K562 (cell line): ENCODE data around the gene MTSS2. TPM values are rescaled to one million over a fixed set of nuclear protein-coding genes. Genes with fewer than 3 reads are reported as not detected.
A peak's percentile ranks its signal among the peaks of the same experiment; 100 is the strongest.

Experiments used
- ATAC-seq: fragments of 200-7000 bp; cut with Tn5 transposase; 3 replicates; pipeline ENCODE4 v1.9.1; 2020; ENCODE audit warnings: moderate library complexity
- BruUV-seq: library from RNA; stranded (reverse); fragments of 400-500 nt; replicated peaks from 2 replicates; lab custom pipeline; 2021; lab: Mats Ljungman, UMichigan
- CTCF ChIA-PET: fragments of 300-600 bp; formaldehyde crosslinking; extraction: SDS; loops from one replicate; lab custom pipeline; 2021; ENCODE audit warnings: low intra/inter-chr PET ratio; lab: Yijun Ruan, JAX
- POLR2A ChIA-PET: fragments of 300-600, 350-650 bp; sonication (Branson Sonifier 250); formaldehyde crosslinking; extraction: SDS; loops from one replicate; lab custom pipeline; 2021; ENCODE audit warnings: antibody characterized with exemption, inconsistent platforms; lab: Yijun Ruan, JAX
- DNase-seq, 4 experiments: peaks; one replicate each; pipeline versions ENCODE4 v3.0.0 to v3.0.0-alpha.2; 2011 to 2018; ENCODE audit warnings: low spot score in 3 of 4, mixed read lengths in 3 of 4; ENCODE audit errors: extremely low read depth in 1 of 4
- FAIRE-seq: peaks from 2 replicates; lab custom pipeline; 2011; peaks lifted over from hg19 to GRCh38; lab: Jason Lieb, UNC
- H2AFZ ChIP-seq: 2 replicates; pipeline ENCODE4 v1.6.0; 2011; ENCODE audit warnings: low read depth, low read length, control low read depth, inconsistent platforms
- H3K27ac ChIP-seq: fragments of 200-600 bp; 3 replicates; pipeline ENCODE4 v1.8.0; 2011; ENCODE audit warnings: low read depth, mild to moderate bottlenecking, control low read depth, inconsistent platforms, low read length, moderate library complexity, mixed read lengths; ENCODE audit errors: extremely low read depth
- H3K27me3 ChIP-seq, 2 experiments: fragments of 300-600 bp in 1 of 2; 2 replicates in 1 of 2; 3 replicates in 1 of 2; pipeline versions ENCODE4 v1.6.0 to v1.8.0; 2011; ENCODE audit warnings: inconsistent platforms in 2 of 2, low read length in 2 of 2, mild to moderate bottlenecking in 1 of 2, mixed read lengths in 1 of 2, moderate library complexity in 1 of 2; ENCODE audit not compliant: control insufficient read depth in 2 of 2, insufficient read depth in 2 of 2
- H3K36me3 ChIP-seq: fragments of 300-600 bp; 3 replicates; pipeline ENCODE4 v1.8.0; 2011; ENCODE audit warnings: mild to moderate bottlenecking, low read length, inconsistent platforms; ENCODE audit not compliant: control insufficient read depth, insufficient read depth
- H3K4me1 ChIP-seq, 2 experiments: fragments of 200-600 bp in 1 of 2; replicated peaks in 1 of 2; 2 replicates in 1 of 2; 3 replicates in 1 of 2; pipeline versions ENCODE4 v1.5.1 to v1.8.0; 2011; ENCODE audit warnings: inconsistent platforms in 2 of 2, low read length in 2 of 2, mild to moderate bottlenecking in 1 of 2, mixed read lengths in 1 of 2, moderate library complexity in 1 of 2; ENCODE audit not compliant: control insufficient read depth in 2 of 2, insufficient read depth in 2 of 2
- H3K4me2 ChIP-seq: 2 replicates; pipeline ENCODE4 v1.6.1; 2011; ENCODE audit warnings: low read length, control low read depth, inconsistent platforms, mixed read lengths; ENCODE audit not compliant: insufficient read depth
- H3K4me3 ChIP-seq: fragments of 200-600 bp; sonication (generic), shearing (Covaris generic); 2 replicates; pipeline ENCODE4 v1.5.1; 2016; ENCODE audit warnings: control low read depth, inconsistent platforms
- H3K79me2 ChIP-seq: fragments of 200-600 bp; 3 replicates; pipeline ENCODE4 v1.8.0; 2011; ENCODE audit warnings: low read length, inconsistent platforms; ENCODE audit not compliant: control insufficient read depth, insufficient read depth
- H3K9ac ChIP-seq, 2 experiments: 2 replicates each; pipeline versions ENCODE4 v1.6.0 to v1.6.1; 2011; ENCODE audit warnings: low read depth in 2 of 2, low read length in 2 of 2, control low read depth in 1 of 2, inconsistent platforms in 1 of 2, mild to moderate bottlenecking in 1 of 2, mixed read lengths in 1 of 2; ENCODE audit not compliant: insufficient read depth in 1 of 2
- H3K9me1 ChIP-seq: one replicate; pipeline ENCODE4 v1.6.0; 2011; ENCODE audit warnings: inconsistent platforms, mild to moderate bottlenecking, low read length, moderate library complexity; ENCODE audit not compliant: control insufficient read depth, insufficient read depth
- H3K9me3 ChIP-seq: replicated peaks from 2 replicates; pipeline ENCODE4 v1.5.1; 2011; ENCODE audit warnings: low read depth, low read length, inconsistent platforms; ENCODE audit not compliant: control insufficient read depth, insufficient read depth
- H4K20me1 ChIP-seq: replicated peaks from 2 replicates; pipeline ENCODE4 v1.6.1; 2011; ENCODE audit warnings: low read length, inconsistent platforms, mixed read lengths; ENCODE audit not compliant: control insufficient read depth, insufficient read depth
- BDP1 ChIP-seq: IDR thresholded peaks from 3 replicates; pipeline ENCODE4 v1.6.1; 2011; ENCODE audit not compliant: insufficient read length, insufficient read depth
- MYNN ChIP-seq, 2 experiments: sonication (generic); formaldehyde crosslinking in 1 of 2; IDR thresholded peaks; 2 replicates each; pipeline versions ENCODE4 v1.5.0 to v1.6.1; 2016 to 2020; ENCODE audit warnings: antibody characterized with exemption in 1 of 2, missing genetic modification reagents in 1 of 2
- POU5F1 ChIP-seq: fragments of 150-350 bp; IDR thresholded peaks from 2 replicates; pipeline ENCODE4 v1.6.1; 2014; ENCODE audit warnings: borderline replicate concordance, low read length, low read depth, mild to moderate bottlenecking; ENCODE audit not compliant: partially characterized antibody
- PTRF ChIP-seq: fragments of 450-650 bp; IDR thresholded peaks from 2 replicates; pipeline ENCODE4 v1.6.1; 2016; ENCODE audit warnings: mild to moderate bottlenecking, missing genetic modification characterization, missing compliant biosample characterization
- SMC3 ChIP-seq: conservative IDR thresholded peaks from 2 replicates; pipeline ENCODE4 v1.6.1; 2011; ENCODE audit warnings: low read depth, low read length, improper control_type of control experiment; ENCODE audit not compliant: insufficient read depth
- STAG1 ChIP-seq: sonication (generic); formaldehyde crosslinking; IDR thresholded peaks from 2 replicates; pipeline ENCODE4 v1.5.0; 2020; ENCODE audit warnings: missing genetic modification reagents, borderline replicate concordance
- TCFL5 ChIP-seq: fragments of 250-450 bp; sonication (Bioruptor Pico); conservative IDR thresholded peaks from 2 replicates; pipeline ENCODE4 v1.6.1; 2021; ENCODE audit warnings: mild to moderate bottlenecking, moderate library complexity, matching md5 sums
- USF1 ChIP-seq: sonication (generic); formaldehyde crosslinking; IDR thresholded peaks from 2 replicates; pipeline ENCODE4 v1.9.0; 2022; ENCODE audit warnings: mild to moderate bottlenecking, missing genetic modification reagents
- ZFP1 ChIP-seq: fragments of 450-650 bp; formaldehyde crosslinking; IDR thresholded peaks from 2 replicates; pipeline ENCODE4 v1.4.0; 2020; ENCODE audit warnings: mild to moderate bottlenecking, mixed read lengths
- ZNF311 ChIP-seq: fragments of 250-450 bp; sonication (Bioruptor Pico); IDR thresholded peaks from 2 replicates; pipeline ENCODE4 v1.4.0; 2020; ENCODE audit warnings: mild to moderate bottlenecking, moderate library complexity
- ZSCAN29 ChIP-seq: fragments of 450-650 bp; IDR thresholded peaks from 2 replicates; pipeline ENCODE4 v1.6.1; 2017
- WGBS: fragments of 100-300 bp; shearing (Covaris generic); methylation state at CpG from one replicate; pipeline ENCODE4 v1.1.6; 2016; ENCODE audit warnings: low coverage, mixed read lengths; ENCODE audit not compliant: insufficient coverage; ENCODE audit errors: missing lambda C conversion rate; 5-methylcytosine and 5-hydroxymethylcytosine counted together
- in situ Hi-C: fragments of 300-500 bp; cut with MboI; formaldehyde crosslinking; loops from 4 replicates; pipeline ENCODE4 v1.15.0; 2018; ENCODE audit warnings: inconsistent platforms, mixed read lengths
- intact Hi-C: fragments of 100-400 bp; cut with micrococcal nuclease; formaldehyde crosslinking; loops from 2 replicates; pipeline ENCODE4 v1.14.2; 2022
- polyA plus RNA-seq, 8 experiments: library from polyadenylated mRNA; depleted of rRNA in 4 of 8; stranded (reverse) in 5 of 8; unstranded in 3 of 8; fragments of >200 nt; fragmentation: Nextera tagmentation in 2 of 8; fragmentation: Illumina TruSeq in 1 of 8; extraction: Ambion mirVana in 2 of 8; extraction: Trizol in 1 of 8; gene quantifications; 2 replicates each; pipeline versions ENCODE4 v1.2.1 to v1.2.3, GENCODE V29; 2011 to 2014; ENCODE audit warnings: inconsistent platforms in 1 of 8, missing spikeins in 1 of 8
- total RNA-seq, 7 experiments: library from RNA; depleted of rRNA in 6 of 7; stranded (reverse); fragments of >200 nt in 6 of 7; fragmentation: Illumina TruSeq in 2 of 7; extraction: Trizol in 2 of 7; gene quantifications; 2 replicates each; pipeline versions ENCODE4 v1.2.1 to v1.2.3, GENCODE V29; 2011 to 2021; ENCODE audit warnings: low replicate concordance in 1 of 7

Gene MTSS2
- total and polyA plus RNA-seq, 9 of the 15 experiments (the other 6 are each of a cell fraction or from before 2014, with no cell fraction given), result 0.11 to 60.3 (median 16.9) TPM

- in situ Hi-C loops, result no loop called here
- Histone ChIP-seq H3K79me2 (peaks cover 49% of the 10 kb centered on the region), H3K9ac (peak overlapping the region in 1 of 2 experiments; percentile 85; a peak in 2 of 4 replicates)
Observed at GRCh38 chr16:70682239-70683145, 3.4 kb downstream of the MTSS2 start.

More at GRCh38 chr16:70682239-70683145, 3.4 kb downstream of the MTSS2 start:
- no TSS peak for BruUV-seq
- Histone ChIP-seq H3K9me3 (no peaks in the 10 kb centered on the region), H3K27me3 (no peaks in the 10 kb centered on the region), H2AFZ (no peak overlapping the region), H3K4me1 (peaks cover 15 to 76% of the 10 kb centered on the region in 2 experiments), H3K4me2 (no peak overlapping the region), H3K27ac (no peak overlapping the region), H3K9me1 (no peaks in the 10 kb centered on the region), H3K36me3 (peaks cover 62% of the 10 kb centered on the region; the same call in 2 of the 3 replicates), H3K4me3 (no peak overlapping the region), H4K20me1 (peaks cover 12% of the 10 kb centered on the region; the same call in 1 of the 2 replicates)
- POLR2A ChIA-PET, result no interaction called here
- FAIRE-seq, result no peak
- intact Hi-C loops, result no loop called here
- CTCF ChIA-PET, result no interaction called here
- 78% methylated on average over 11 of the region's 14 CpGs for WGBS
- TF ChIP-seq POU5F1, result no peak
- TF ChIP-seq MYNN (IDR thresholded peaks at IDR 0.05), result no peak
- no peak for TF ChIP-seq MYNN (CRISPR knock-in tag; IDR thresholded peaks at IDR 0.05)
- no peak for TF ChIP-seq TCFL5
- TF ChIP-seq SMC3, result no peak
- no peak for TF ChIP-seq ZSCAN29
- no peak for TF ChIP-seq ZNF311 (CRISPR knock-in tag)
- TF ChIP-seq USF1, result no peak
- no peak for TF ChIP-seq STAG1
- TF ChIP-seq BDP1, result no peak
- TF ChIP-seq PTRF (tag), result no peak
- TF ChIP-seq ZFP1, result no peak
- DNase-seq, result no peak
- ATAC-seq, result no peak
